Fibroblast of lung (primary cell): ENCODE data around the gene FAM193A. TPM values are rescaled to one million over a fixed set of nuclear protein-coding genes. Genes with fewer than 3 reads are reported as not detected.

Experiments
- DNase-seq, 2 donors: peaks; one replicate each; pipeline versions ENCODE4 v3.0.0 to v3.0.0-alpha.2; 2010; ENCODE audit warnings: low read depth in 2 of 2
- H2AFZ ChIP-seq: 2 replicates; pipeline ENCODE4 v1.5.1; 2012; ENCODE audit warnings: low read length, control low read depth, inconsistent platforms
- H3K27ac ChIP-seq: 2 replicates; pipeline ENCODE4 v1.5.1; 2011; ENCODE audit warnings: low read length, control low read depth; ENCODE audit not compliant: insufficient read depth
- H3K27me3 ChIP-seq: 2 replicates; pipeline ENCODE4 v1.5.1; 2011; ENCODE audit warnings: mild to moderate bottlenecking, low read length; ENCODE audit not compliant: control insufficient read depth, insufficient read depth
- H3K36me3 ChIP-seq: 2 replicates; pipeline ENCODE4 v1.5.1; 2011; ENCODE audit warnings: low read length; ENCODE audit not compliant: control insufficient read depth, insufficient read depth
- H3K4me1 ChIP-seq: 2 replicates; pipeline ENCODE4 v1.5.1; 2011; ENCODE audit warnings: low read length; ENCODE audit not compliant: control insufficient read depth, insufficient read depth; ENCODE audit errors: extremely low read depth
- H3K4me2 ChIP-seq: 2 replicates; pipeline ENCODE4 v1.5.1; 2011; ENCODE audit warnings: low read length, control low read depth; ENCODE audit not compliant: insufficient read depth; ENCODE audit errors: extremely low read depth
- H3K4me3 ChIP-seq, 4 experiments: fragments of 200-600 bp in 1 of 4; sonication (generic) in 1 of 4; replicated peaks in 1 of 4; 2 replicates each; pipeline ENCODE4 v1.5.1; 2011 to 2016; ENCODE audit warnings: low read length in 4 of 4, low read depth in 3 of 4, mild to moderate bottlenecking in 3 of 4, control low read depth in 2 of 4, inconsistent platforms in 1 of 4, mixed read lengths in 1 of 4; ENCODE audit not compliant: insufficient read depth in 1 of 4; ENCODE audit errors: control extremely low read depth in 1 of 4
- H3K79me2 ChIP-seq: 2 replicates; pipeline ENCODE4 v1.5.1; 2012; ENCODE audit warnings: mild to moderate bottlenecking, low read length, inconsistent platforms; ENCODE audit not compliant: control insufficient read depth, insufficient read depth
- H3K9ac ChIP-seq: 2 replicates; pipeline ENCODE4 v1.5.1; 2011; ENCODE audit warnings: mild to moderate bottlenecking, low read length, control low read depth; ENCODE audit not compliant: insufficient read depth
- H3K9me3 ChIP-seq: 2 replicates; pipeline ENCODE4 v1.5.1; 2012; ENCODE audit warnings: low read depth, low read length; ENCODE audit not compliant: control insufficient read depth, insufficient read depth
- H4K20me1 ChIP-seq: 2 replicates; pipeline ENCODE4 v1.5.1; 2011; ENCODE audit warnings: low read length; ENCODE audit not compliant: control insufficient read depth, insufficient read depth; ENCODE audit errors: extremely low read depth
- CTCF ChIP-seq, 2 donors: IDR thresholded peaks in 1 of 2; conservative IDR thresholded peaks in 1 of 2; 1 replicate in 1 of 2; 2 replicates in 1 of 2; pipeline ENCODE4 v1.5.1; 2011 to 2012; ENCODE audit warnings: low read length in 2 of 2, control low read depth in 1 of 2, inconsistent platforms in 1 of 2, low read depth in 1 of 2, mild to moderate bottlenecking in 1 of 2
- EZH2 ChIP-seq: IDR thresholded peaks from 2 replicates; pipeline ENCODE4 v1.5.1; 2012; ENCODE audit warnings: low read length, control low read depth, mild to moderate bottlenecking; ENCODE audit errors: missing control alignments
- polyA plus RNA-seq, 2 donors: library from polyadenylated mRNA; depleted of rRNA in 1 of 2; stranded (reverse) in 1 of 2; unstranded in 1 of 2; fragments of >200 nt; gene quantifications; 2 replicates each; pipeline ENCODE4 v1.2.1, GENCODE V29; 2011 to 2012; ENCODE audit warnings: missing spikeins in 1 of 2
- total RNA-seq: library from RNA; depleted of rRNA; stranded (reverse); fragments of >200 nt; gene quantifications from 2 replicates; pipeline ENCODE4 v1.2.1, GENCODE V29; 2014

The FAM193A gene
- total and polyA plus RNA-seq, 2 donors (not counting 1 experiment from before 2014, with no cell fraction given): 5.6 to 10.9 TPM

- no peak overlapping the region for H3K4me3 ChIP-seq
- H3K79me2 ChIP-seq: peaks cover 90% of the 10 kb centered on the region
- H4K20me1 ChIP-seq: no peaks in the 10 kb centered on the region
- H3K4me2 ChIP-seq: no peak overlapping the region
- H3K27ac ChIP-seq: no peak overlapping the region
- peaks cover 6% of the 10 kb centered on the region for H3K36me3 ChIP-seq
- no peaks in the 10 kb centered on the region for H3K9me3 ChIP-seq
- no peaks in the 10 kb centered on the region for H3K27me3 ChIP-seq
- no peak overlapping the region for H3K9ac ChIP-seq
- DNase-seq: no peak
- TF ChIP-seq CTCF (conservative IDR thresholded peaks at IDR 0.05 in 1 of 2, IDR thresholded peaks at IDR 0.05 in 1 of 2; ENCODE audit: low read depth in 1 of 2, low read length in 2 of 2): no peak
- TF ChIP-seq EZH2: no peak
- peaks cover 6% of the 10 kb centered on the region for H3K4me1 ChIP-seq
- no peak overlapping the region for H2AFZ ChIP-seq
These were observed 48.8 kb upstream of the FAM193A start for GRCh38 chr4:2487632-2488031.

- no peak overlapping the region for H2AFZ ChIP-seq
- H3K9ac ChIP-seq: no peak overlapping the region
- no peak overlapping the region for H3K4me2 ChIP-seq
- DNase-seq: no peak
- no peaks in the 10 kb centered on the region for H3K9me3 ChIP-seq
- peaks cover 6% of the 10 kb centered on the region for H3K4me1 ChIP-seq
- no peak for TF ChIP-seq CTCF (conservative IDR thresholded peaks at IDR 0.05 in 1 of 2, IDR thresholded peaks at IDR 0.05 in 1 of 2; ENCODE audit: low read depth in 1 of 2, low read length in 2 of 2)
- no peak for TF ChIP-seq EZH2
- no peaks in the 10 kb centered on the region for H4K20me1 ChIP-seq
- peaks cover 10% of the 10 kb centered on the region for H3K36me3 ChIP-seq
- H3K27ac ChIP-seq: no peak overlapping the region
- H3K4me3 ChIP-seq: no peak overlapping the region
- H3K27me3 ChIP-seq: no peaks in the 10 kb centered on the region
- H3K79me2 ChIP-seq: peaks cover 83% of the 10 kb centered on the region
These were observed 47.2 kb upstream of the FAM193A start for GRCh38 chr4:2489081-2489805.

- no peaks in the 10 kb centered on the region for H4K20me1 ChIP-seq
- DNase-seq: peak in 1 of 2 donors; percentile 79
These were observed 46.5 kb upstream of the FAM193A start for GRCh38 chr4:2489841-2490552.

More at GRCh38 chr4:2489841-2490552, 46.5 kb upstream of the FAM193A start:
- no peaks in the 10 kb centered on the region for H3K9me3 ChIP-seq
- H3K4me1 ChIP-seq: peaks cover 6% of the 10 kb centered on the region
- H3K27me3 ChIP-seq: no peaks in the 10 kb centered on the region
- TF ChIP-seq CTCF (conservative IDR thresholded peaks at IDR 0.05 in 1 of 2, IDR thresholded peaks at IDR 0.05 in 1 of 2; ENCODE audit: low read depth in 1 of 2, low read length in 2 of 2): no peak
- TF ChIP-seq EZH2: no peak
- no peak overlapping the region for H3K4me2 ChIP-seq
- H3K36me3 ChIP-seq: peaks cover 10% of the 10 kb centered on the region
- H3K9ac ChIP-seq: no peak overlapping the region
- H3K79me2 ChIP-seq: peaks cover 77% of the 10 kb centered on the region
- H3K4me3 ChIP-seq: no peak overlapping the region
- H2AFZ ChIP-seq: no peak overlapping the region
- H3K27ac ChIP-seq: peak overlapping the region; percentile 25
